T-helper 17 cell (primary cell): ENCODE measurements around the gene MYO1D. TPM values are rescaled to one million over a fixed set of nuclear protein-coding genes. Genes with fewer than 3 reads are reported as not detected.
A peak's percentile ranks its signal among the peaks of the same experiment; 100 is the strongest.
"Not testable (repeated sequence)": the region's sequence is repeated elsewhere in the genome, so short reads cannot be mapped to it uniquely, and the experiment has no call there.

ENCODE experiments used
- ATAC-seq: fragments of 150-1000 bp; cut with Tn5 transposase; 2 replicates; pipeline ENCODE4 v1.10.0; 2021; ENCODE audit warnings: mild to moderate bottlenecking, moderate library complexity
- DNase-seq, 3 donors: peaks; one replicate each; pipeline versions ENCODE4 v3.0.0 to v3.0.0-alpha.2; 2020 to 2021
- H3K9me3 ChIP-seq: one replicate; pipeline ENCODE4 v1.7.0; 2013; ENCODE audit warnings: low read length, mild to moderate bottlenecking; ENCODE audit not compliant: control insufficient read depth, poor library complexity, severe bottlenecking
- H3K27ac Mint-ChIP-seq: one replicate; pipeline ENCODE4 v1.8.0; 2022; ENCODE audit warnings: mild to moderate bottlenecking, moderate library complexity, mixed read lengths
- H3K27me3 Mint-ChIP-seq: one replicate; pipeline ENCODE4 v1.8.0; 2022; ENCODE audit warnings: mixed read lengths
- H3K36me3 Mint-ChIP-seq: one replicate; pipeline ENCODE4 v1.8.0; 2022; ENCODE audit warnings: low read depth, mixed read lengths
- H3K4me1 Mint-ChIP-seq: one replicate; pipeline ENCODE4 v1.8.0; 2022; ENCODE audit warnings: mild to moderate bottlenecking, mixed read lengths
- H3K4me3 Mint-ChIP-seq: one replicate; pipeline ENCODE4 v1.8.0; 2022; ENCODE audit warnings: mild to moderate bottlenecking, moderate library complexity, mixed read lengths
- total RNA-seq, 4 donors: library from RNA in 2 of 4; stranded (reverse) in 2 of 4; gene quantifications; one replicate each; pipeline ENCODE4 v1.2.3 and lab custom pipeline; 2022 to 2026

Gene MYO1D
- total RNA-seq, 2 donors from 2014 or later = 9.1 to 12.4 TPM

DNA sequence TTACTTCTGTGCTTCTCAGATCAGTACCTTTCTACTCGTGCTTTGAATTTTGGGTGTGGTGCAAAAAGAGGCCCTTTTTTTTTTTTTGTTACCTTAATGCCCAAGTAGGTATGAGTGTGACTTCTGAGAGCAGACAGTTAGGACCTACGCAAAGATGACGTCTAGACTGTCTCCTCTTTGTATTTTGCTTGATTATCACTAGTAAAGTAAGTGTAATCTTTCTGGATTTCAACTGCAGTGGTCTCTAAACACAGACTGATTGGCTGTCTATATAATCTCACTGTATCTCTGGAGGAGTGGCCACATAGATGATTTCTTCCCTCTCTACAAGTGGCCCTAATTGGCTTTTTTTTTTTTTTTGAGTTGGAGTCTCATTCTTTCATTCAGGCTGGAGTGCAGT lies 401.7 kb downstream of the MYO1D start:
- no peaks in the 10 kb centered on the region for H3K27me3 Mint-ChIP-seq
- H3K4me3 Mint-ChIP-seq = no peak overlapping the region
- peaks cover 8% of the 10 kb centered on the region for H3K4me1 Mint-ChIP-seq
- ATAC-seq = no peak
- no peak for DNase-seq
- peak overlapping the region; percentile 16 for H3K27ac Mint-ChIP-seq
- H3K9me3 ChIP-seq = no peaks in the 10 kb centered on the region
- H3K36me3 Mint-ChIP-seq = peaks cover 7% of the 10 kb centered on the region

- Mint-ChIP-seq H3K36me3 (peaks cover 7% of the 10 kb centered on the region), H3K4me1 (peaks cover 15% of the 10 kb centered on the region), H3K27me3 (no peaks in the 10 kb centered on the region), H3K4me3 (no peak overlapping the region), H3K27ac (no peak overlapping the region)
- H3K9me3 ChIP-seq = no peaks in the 10 kb centered on the region
- DNase-seq (no peak), ATAC-seq (no peak)
These were observed 405.3 kb downstream of the MYO1D start for GRCh38 chr17:32471652-32472051.

DNA sequence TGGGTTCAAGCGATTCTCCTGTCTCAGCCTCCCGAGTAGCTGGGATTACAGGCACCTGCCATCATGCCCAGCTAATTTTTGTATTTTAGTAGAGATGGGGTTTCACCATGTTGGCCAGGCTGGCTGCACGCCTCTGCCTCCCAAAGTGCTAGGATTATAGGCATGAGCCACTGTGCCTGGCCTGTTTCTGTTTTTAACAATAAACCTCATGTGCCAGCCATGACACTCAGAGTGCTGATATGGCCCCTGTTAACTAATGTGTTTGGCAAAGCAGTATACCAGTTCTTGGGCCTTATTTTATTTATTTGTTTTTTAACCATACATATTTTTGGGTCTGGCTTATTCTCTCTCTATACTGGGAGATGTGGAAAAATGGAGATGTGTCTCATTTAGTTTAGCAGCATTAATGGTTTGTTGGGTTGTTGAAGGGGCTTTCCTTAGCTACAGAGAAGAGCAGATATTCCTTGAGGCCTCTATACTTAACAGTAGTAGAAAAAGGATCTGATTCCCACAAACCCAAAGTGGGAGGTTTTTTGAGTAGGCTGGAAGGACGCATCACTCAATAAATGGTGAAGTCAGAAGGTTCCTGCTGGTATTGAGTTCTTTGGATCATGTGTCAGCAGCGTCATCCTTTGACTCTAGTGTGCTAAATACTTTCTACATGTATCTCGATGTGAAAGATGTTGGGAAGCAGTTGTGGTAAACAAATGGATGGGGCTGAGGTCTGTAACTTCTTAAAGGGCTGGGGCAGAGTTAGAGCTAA lies 406.3 kb downstream of the MYO1D start:
- no peaks in the 10 kb centered on the region for H3K27me3 Mint-ChIP-seq
- H3K9me3 ChIP-seq = no peaks in the 10 kb centered on the region
- ATAC-seq = no peak
- no peak overlapping the region for H3K27ac Mint-ChIP-seq
- H3K36me3 Mint-ChIP-seq = peaks cover 7% of the 10 kb centered on the region
- DNase-seq = no peak
- peaks cover 17% of the 10 kb centered on the region for H3K4me1 Mint-ChIP-seq
- H3K4me3 Mint-ChIP-seq = no peak overlapping the region

DNA sequence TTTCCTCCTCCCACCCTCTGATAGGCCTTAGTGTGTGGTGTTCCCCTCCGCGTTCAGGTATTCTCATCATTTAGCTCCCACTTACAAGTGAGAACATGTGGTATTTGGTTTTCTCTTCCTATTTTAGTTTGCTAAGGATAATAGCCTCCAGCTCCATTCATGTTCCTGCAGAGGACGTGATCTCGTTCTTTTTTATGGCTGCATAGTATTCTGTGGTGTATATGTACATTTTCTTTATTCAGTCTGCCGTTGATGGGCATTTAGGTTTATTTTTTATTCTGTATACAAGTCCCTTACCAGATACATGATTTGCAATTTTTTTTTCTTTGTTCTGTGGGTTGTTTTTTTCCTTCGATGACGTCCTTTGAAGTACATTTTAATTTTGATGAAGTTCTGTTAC lies 409.0 kb downstream of the MYO1D start:
- Mint-ChIP-seq H3K4me3 (no peak overlapping the region), H3K36me3 (peaks cover 6% of the 10 kb centered on the region), H3K27me3 (no peaks in the 10 kb centered on the region), H3K4me1 (peaks cover 14% of the 10 kb centered on the region), H3K27ac (peak overlapping the region; percentile 53)
- DNase-seq (no peak), ATAC-seq (no peak)
- H3K9me3 ChIP-seq = no peaks in the 10 kb centered on the region

DNA sequence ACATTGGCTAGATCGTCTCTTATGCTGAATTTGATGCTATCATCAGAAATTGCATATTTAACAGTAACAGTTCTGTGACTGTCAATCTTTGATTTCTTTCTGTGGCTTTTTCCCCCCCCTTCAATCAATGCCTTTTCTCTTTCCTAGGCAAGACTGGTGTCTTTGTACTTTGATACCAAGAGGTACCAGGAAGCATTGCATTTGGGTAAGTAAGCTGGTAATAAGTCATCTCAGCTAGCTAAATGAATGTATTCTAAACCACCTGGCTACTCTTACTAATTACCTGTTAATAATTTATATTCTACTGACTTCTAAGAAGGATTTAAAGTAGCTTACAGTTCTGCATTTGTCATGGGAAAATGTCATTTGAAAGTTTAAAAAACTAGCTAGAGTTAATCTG lies 412.6 kb downstream of the MYO1D start:
- H3K9me3 ChIP-seq = no peaks in the 10 kb centered on the region
- Mint-ChIP-seq H3K27ac (no peak overlapping the region), H3K36me3 (peaks cover 6% of the 10 kb centered on the region), H3K4me3 (no peak overlapping the region), H3K4me1 (peaks cover 19% of the 10 kb centered on the region), H3K27me3 (no peaks in the 10 kb centered on the region)
- DNase-seq (no peak), ATAC-seq (no peak)

DNA sequence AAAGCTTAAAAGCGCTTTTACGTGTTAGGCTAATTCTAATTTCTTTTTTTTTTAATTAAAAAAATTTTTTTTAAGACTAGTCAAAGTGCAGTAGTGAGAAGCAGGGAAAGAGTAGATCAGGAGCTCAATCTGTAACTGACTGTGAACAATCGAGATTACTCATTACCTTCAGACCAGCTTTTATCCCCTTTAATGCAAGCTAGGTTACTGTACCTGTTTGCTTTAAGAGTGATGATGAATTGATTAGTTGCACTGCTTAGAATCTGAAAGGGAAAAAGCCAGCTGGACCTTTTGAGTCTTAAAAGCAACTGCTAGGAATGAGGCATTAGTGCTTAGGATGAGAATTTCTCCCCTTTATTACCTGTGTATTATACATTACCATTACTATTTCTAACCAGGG lies 413.6 kb downstream of the MYO1D start:
- Mint-ChIP-seq H3K4me3 (no peak overlapping the region), H3K36me3 (peaks cover 12% of the 10 kb centered on the region), H3K27ac (no peak overlapping the region), H3K4me1 (peaks cover 21% of the 10 kb centered on the region), H3K27me3 (no peaks in the 10 kb centered on the region)
- H3K9me3 ChIP-seq = no peaks in the 10 kb centered on the region
- no peak for ATAC-seq
- DNase-seq = no peak

DNA sequence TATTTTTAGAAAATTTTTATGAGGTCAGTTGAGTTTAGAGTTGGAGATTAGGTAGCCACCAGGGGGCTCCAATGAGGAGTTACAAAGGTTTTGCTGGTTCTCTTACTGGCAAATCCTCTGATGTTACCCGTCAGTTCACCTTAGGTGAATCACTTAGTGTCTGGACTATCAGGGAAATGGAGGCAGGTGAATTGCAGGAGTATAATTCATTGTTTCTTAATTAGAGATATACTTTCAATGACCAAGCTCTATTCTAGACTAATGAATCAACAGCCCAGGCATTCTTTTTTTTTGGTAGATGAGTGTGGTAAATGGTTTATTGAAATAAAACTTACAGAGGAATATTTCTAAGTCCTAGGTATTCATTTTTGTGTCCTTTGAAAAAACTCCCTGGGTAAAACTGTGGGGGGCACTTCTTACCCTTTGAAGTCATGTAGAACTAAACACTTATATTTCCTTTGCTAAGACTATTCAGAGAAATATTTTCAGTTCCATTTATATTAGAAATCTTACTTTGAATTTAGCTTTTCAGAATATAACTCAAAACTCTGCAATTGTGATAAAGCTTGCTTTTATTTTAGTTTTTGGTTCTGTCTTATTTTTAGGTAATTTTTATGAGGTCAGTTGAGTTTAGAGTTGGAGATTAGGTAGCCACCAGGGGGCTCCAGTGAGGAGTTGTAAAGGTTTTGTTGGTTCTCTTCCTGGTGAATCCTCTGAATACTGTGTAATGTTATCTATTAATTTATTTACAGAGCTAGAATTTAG lies 414.9 kb downstream of the MYO1D start:
- ATAC-seq (peak; percentile 87), DNase-seq (peak; percentile 39 to 60 (median 41))
- Mint-ChIP-seq H3K4me1 (peaks cover 24% of the 10 kb centered on the region), H3K27me3 (no peaks in the 10 kb centered on the region), H3K4me3 (no peak overlapping the region), H3K27ac (peak overlapping the region; percentile 53), H3K36me3 (peaks cover 12% of the 10 kb centered on the region)
- no peaks in the 10 kb centered on the region for H3K9me3 ChIP-seq

- no peaks in the 10 kb centered on the region for H3K27me3 Mint-ChIP-seq
- DNase-seq = no peak
- H3K4me1 Mint-ChIP-seq = peaks cover 24% of the 10 kb centered on the region
- H3K36me3 Mint-ChIP-seq = peaks cover 12% of the 10 kb centered on the region
- H3K9me3 ChIP-seq = no peaks in the 10 kb centered on the region
- ATAC-seq = peak; percentile 33
- H3K4me3 Mint-ChIP-seq = no peak overlapping the region
- peak overlapping the region; percentile 53 for H3K27ac Mint-ChIP-seq
These were observed 415.4 kb downstream of the MYO1D start for GRCh38 chr17:32461498-32461852.

DNA sequence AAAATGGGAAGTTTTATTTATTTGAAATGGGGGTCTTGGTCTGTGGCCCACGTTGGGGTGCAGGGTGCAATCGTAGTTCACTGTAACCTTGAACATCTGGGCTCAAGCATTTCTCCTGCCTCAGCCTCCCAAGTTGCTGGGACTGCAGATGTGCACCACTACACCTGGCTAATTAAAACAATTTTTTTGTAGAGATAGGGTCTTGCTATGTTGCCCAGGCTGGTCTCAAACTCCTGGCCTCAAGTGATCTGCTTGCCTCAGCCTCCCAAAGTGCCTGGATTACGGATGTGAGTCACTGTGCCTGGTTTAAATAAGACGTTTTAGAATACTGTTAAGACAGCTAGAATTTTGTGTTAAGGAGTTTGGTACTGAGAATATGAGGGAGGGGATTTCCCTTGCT lies 416.9 kb downstream of the MYO1D start:
- DNase-seq = no peak
- H3K36me3 Mint-ChIP-seq = peaks cover 14% of the 10 kb centered on the region
- no peak overlapping the region for H3K4me3 Mint-ChIP-seq
- no peaks in the 10 kb centered on the region for H3K27me3 Mint-ChIP-seq
- no peaks in the 10 kb centered on the region for H3K9me3 ChIP-seq
- H3K4me1 Mint-ChIP-seq = peaks cover 24% of the 10 kb centered on the region
- peak overlapping the region; percentile 66 for H3K27ac Mint-ChIP-seq
- ATAC-seq = no peak

- Mint-ChIP-seq H3K36me3 (peaks cover 17% of the 10 kb centered on the region), H3K4me3 (peak overlapping the region; percentile 31), H3K27me3 (no peaks in the 10 kb centered on the region), H3K4me1 (peaks cover 27% of the 10 kb centered on the region), H3K27ac (peak overlapping the region; percentile 87)
- ATAC-seq = no peak
- no peak for DNase-seq
- no peaks in the 10 kb centered on the region for H3K9me3 ChIP-seq
These were observed 418.6 kb downstream of the MYO1D start for GRCh38 chr17:32458371-32458770.

GRCh38 chr17:32453370-32453769 lies 423.6 kb downstream of the MYO1D start:
- H3K4me3 Mint-ChIP-seq = no peak overlapping the region
- peaks cover 22% of the 10 kb centered on the region for H3K4me1 Mint-ChIP-seq
- peaks cover 11% of the 10 kb centered on the region for H3K36me3 Mint-ChIP-seq
- H3K9me3 ChIP-seq = no peaks in the 10 kb centered on the region
- ATAC-seq (no peak), DNase-seq (no peak)
- no peaks in the 10 kb centered on the region for H3K27me3 Mint-ChIP-seq
- peak overlapping the region; percentile 63 for H3K27ac Mint-ChIP-seq

DNA sequence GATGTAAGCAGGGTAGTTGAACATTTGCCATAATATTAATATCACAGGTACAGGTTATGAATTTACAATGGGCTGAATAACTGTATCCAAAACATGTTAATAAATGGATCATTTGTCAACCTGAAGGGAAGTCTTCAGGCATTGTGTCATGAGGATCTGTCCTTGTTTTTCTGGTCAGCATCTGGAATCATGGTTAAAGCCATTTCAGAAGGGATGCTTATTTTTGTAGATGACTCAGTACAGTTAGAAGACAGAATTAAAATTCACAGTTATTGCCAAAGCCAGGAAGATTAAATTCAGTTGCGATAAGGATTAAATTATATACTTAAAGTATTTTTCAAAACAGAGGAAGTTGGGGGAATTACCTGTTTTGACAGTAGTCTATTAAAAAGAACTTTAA lies 424.6 kb downstream of the MYO1D start:
- no peaks in the 10 kb centered on the region for H3K27me3 Mint-ChIP-seq
- peaks cover 7% of the 10 kb centered on the region for H3K36me3 Mint-ChIP-seq
- DNase-seq (no peak), ATAC-seq (no peak)
- H3K4me1 Mint-ChIP-seq = peaks cover 12% of the 10 kb centered on the region
- no peak overlapping the region for H3K4me3 Mint-ChIP-seq
- H3K9me3 ChIP-seq = no peaks in the 10 kb centered on the region
- peak overlapping the region; percentile 63 for H3K27ac Mint-ChIP-seq

GRCh38 chr17:32451879-32452278 lies 425.0 kb downstream of the MYO1D start:
- Mint-ChIP-seq H3K4me1 (peaks cover 15% of the 10 kb centered on the region), H3K27ac (peak overlapping the region; percentile 63)

GRCh38 chr17:32450379-32450778 lies 426.5 kb downstream of the MYO1D start:
- Mint-ChIP-seq H3K4me1 (peaks cover 29% of the 10 kb centered on the region), H3K27ac (peak overlapping the region; percentile 54)
- not testable (repeated sequence) for H3K4me3 Mint-ChIP-seq, H3K36me3 Mint-ChIP-seq, H3K27me3 Mint-ChIP-seq, DNase-seq, H3K9me3 ChIP-seq, ATAC-seq

More at GRCh38 chr17:32451879-32452278, 425.0 kb downstream of the MYO1D start:
- Mint-ChIP-seq H3K36me3 (peaks cover 7% of the 10 kb centered on the region), H3K27me3 (no peaks in the 10 kb centered on the region), H3K4me3 (no peak overlapping the region)
- H3K9me3 ChIP-seq = no peaks in the 10 kb centered on the region
- DNase-seq (no peak), ATAC-seq (no peak)
